Measurements from ENCODE around the gene FGFR2.

FGFR2 gene

DNA sequence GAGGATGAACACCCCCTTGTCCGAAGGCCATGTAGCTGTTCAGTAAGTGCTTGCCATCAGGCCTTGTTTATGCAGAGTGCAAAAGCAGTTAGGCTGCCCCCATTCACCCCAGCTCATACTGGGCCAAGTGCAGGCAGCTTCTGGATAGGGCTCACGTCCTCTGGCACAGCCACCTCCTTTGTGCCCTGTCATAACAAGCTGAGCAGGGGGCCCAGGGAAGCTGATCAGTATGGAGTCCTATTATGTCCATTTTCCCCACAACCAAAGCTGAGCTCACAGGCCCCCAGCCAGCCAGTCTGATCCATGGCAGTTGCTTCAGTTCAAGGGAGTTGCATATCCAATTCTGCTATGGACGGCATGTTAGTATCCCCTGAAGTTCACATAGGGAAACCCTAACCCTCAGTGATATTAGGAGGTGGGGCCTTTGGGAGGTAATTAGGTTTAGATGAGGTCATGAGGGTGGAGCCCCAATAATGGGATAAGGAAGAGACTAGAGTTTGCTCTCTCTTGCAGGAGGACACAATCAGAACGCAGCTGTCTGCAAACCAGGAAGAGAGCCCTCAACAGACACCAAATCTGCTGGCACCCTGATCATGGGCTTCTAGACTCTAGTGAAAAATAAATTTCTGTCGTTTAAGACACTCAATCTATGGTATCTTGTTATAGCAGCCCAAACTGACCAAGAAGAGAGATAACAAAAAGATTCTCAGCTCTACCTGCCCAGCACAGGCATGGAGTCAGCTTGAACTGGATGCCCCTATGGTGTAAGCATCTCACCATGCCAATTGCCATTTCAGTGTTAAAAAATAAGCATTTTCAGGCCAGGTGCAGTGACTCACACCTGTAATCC, 155.9 kb downstream of the FGFR2 start:
- no peak for DNase-seq

DNA sequence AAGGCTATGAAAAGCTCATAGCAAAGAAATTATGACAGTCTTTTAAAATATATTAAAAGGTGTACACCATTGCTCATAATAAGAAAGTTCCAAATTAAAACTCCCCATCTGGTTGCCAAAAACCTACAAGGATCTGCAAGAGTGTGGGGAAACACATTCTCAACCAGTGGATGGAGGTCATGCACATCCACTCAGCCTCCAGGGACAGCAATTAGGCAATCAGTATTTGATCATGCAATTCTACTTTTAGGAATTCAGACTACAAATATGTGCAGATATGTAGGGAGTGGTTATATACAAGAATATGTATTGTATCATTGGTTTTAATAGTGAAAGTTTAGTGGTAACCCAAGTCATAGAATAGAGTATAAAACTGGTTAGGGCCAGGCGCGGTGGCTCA, 157.8 kb downstream of the FGFR2 start:
- DNase-seq, result no peak

DNA sequence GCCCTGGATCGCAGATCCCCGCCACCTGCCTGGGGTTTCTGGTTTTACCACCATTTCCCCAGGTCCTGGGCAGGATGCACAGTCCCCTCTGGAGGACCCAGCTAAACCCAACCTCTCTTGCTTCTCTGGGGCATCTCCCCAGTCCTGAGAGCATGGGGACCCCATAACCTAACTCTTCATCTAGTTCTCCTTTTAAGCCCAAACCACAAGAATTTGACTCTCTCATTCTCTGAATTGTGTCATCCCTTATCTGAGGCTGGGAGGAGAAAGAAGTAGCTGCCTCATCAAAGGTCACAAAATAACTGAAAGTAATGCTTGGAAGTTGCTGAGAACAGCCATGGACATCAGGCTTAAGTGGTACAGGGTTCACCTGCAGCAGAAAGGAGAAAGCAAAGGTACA, 159.9 kb downstream of the FGFR2 start:
- no peak for DNase-seq

DNA sequence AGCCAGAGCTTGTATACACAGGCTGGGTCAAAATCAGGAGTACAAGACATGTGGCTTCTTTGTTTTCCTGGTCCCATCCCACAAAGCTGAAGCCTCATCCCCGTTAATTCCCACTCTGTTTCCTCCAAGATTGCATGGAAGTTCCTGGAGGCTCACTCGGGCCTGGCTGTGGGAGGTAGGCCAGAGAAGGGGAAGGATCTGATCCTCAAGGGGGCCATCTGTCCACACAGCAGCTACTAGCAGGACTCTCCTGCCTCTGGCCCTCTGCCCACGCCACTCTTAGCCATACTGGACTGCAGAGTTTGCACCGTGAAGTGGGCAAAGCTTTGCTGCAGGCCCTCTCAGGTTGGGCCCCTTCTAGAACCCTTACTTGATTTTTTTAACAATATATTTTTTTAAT, 160.6 kb downstream of the FGFR2 start:
- DNase-seq, result no peak

DNA sequence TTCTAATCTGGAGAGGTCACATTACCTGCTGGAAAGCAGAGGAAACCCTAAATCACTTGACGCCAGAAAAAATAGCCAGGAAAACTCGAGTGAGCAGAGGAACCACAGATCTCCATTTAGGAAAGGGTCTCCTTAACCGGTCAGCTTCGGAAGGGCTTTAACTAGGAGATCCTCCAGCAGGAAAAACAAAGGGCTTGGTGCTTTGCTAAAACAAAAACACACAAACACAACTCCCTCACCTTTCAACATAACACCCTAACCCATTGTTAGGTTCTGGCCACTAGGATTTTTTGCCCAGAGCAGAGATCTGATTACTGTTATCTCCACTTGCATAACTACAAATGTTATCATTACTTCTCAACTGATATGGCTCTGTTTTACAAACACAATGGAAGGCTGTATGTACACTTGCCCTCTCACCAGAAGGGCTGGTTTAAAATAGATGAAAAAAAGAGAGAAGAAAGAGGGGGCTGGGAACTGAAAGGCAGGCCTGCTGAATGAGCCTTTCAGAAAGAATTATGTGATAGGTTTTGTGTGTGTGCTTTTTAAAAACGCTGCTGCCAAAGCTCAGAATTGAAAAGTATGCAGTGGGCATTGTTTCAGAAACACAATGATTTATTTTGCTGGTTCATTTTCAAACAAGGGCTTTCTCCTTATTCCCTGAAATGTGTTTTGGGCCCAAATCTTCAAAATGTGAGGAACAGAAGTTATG, 161.5 kb downstream of the FGFR2 start:
- no peak for DNase-seq

DNA sequence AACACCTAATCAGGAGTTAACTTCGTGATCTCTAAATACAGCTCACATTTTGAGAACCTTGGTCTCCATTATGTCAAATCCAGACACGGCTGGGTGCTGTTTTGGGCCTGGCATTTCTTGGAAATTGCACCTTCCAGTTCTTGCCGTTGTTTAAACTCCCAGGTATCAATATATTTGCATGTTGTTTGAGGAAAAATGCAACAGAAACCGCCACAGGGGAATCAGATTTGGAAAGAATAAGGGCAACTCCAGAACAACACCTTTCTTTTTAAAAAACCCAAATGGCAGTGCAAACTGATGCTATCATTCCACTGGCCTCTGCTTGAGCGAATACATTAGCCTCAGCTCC, 162.0 kb downstream of the FGFR2 start:
- no peak for DNase-seq

DNA sequence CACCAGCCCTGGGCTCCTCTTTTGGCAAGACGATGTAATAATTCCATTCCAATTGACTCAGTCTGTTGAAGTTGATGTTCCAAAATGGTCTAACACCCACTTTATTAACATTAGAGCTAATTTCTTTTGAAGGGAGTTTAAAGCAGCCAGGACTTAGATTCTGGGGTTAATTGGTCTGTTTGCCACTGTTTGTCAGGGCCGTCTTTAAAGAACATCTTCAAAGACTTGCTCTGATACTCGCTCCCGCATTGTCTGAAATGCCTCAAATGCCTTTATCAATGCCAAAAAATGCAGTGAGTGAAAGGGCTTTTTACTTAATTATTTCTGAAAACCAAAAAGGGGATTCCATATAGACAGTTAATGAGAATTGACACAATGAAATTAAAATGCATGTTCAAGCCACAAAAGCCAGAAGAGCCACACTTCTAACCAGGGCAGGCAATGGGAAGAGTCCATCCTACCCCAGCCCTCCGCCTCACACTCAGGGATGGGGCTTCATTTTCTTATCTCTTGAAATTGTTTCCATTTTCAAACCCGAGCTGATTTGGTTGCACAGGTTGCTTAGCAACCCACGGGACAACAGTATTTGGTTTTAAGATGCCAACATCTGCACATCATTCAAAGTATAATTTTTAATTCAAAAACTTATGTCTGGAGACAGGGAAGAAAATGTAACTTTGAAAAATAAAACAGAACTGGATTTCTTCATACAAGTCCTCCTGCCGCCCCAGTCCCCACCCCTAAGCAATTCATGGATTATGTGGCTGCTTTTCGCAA, 163.0 kb downstream of the FGFR2 start:
- DNase-seq, result no peak

DNA sequence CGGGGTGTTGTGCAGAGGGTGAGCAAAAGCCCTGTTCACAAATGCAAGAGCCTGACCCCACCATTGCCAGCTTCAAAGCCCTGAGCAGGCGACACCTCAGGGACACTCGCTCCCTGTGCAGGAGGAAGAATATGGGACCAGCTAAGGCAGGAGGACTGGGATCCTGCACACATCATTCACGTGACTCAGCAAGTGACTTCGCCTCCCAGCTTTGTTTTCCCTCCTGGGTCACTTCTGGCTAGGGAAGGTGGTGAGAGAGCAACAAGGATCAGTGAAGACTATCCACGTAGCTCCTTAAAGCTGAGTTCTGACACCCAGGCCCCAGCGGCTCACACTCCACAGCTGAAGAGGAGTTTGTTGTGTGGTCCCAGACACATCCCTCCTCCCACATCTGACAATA, 164.3 kb downstream of the FGFR2 start:
- DNase-seq, result no peak

DNA sequence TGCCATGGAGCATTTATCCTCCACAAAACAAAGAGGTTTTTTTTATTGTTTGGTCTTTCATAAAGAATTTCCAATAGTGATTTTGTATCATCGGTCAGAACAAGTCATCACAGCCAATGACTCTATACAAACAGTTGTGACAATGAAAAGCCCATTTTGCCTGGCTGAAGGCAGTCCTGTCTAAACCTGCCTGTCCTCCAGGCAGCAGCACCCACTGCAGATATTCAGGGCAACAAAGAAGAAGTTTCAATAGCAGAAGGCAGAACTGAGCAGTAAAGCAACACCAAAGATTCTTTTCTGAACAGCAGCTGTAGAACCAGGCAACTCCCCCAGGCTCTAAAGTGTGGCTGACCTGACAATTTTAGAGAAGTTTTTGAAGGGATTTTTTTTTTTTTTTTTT, 169.4 kb downstream of the FGFR2 start:
- no peak for DNase-seq

All from hematopoietic multipotent progenitor cell treated with erythropoietin and hydrocortisone succinate and interleukin-3 and kit ligand, for 8 days (in vitro differentiated cells).